IgD-negative memory B cell (primary cell): Measurements from ENCODE around the gene TUBAL3. TPM values are rescaled to one million over a fixed set of nuclear protein-coding genes. Genes with fewer than 3 reads are reported as not detected.
A peak's percentile ranks its signal among the peaks of the same experiment; 100 is the strongest.
"Not testable (repeated sequence)": the region's sequence is repeated elsewhere in the genome, so short reads cannot be mapped to it uniquely, and the experiment has no call there.

ENCODE experiments used
- H3K27ac Mint-ChIP-seq, 3 donors: one replicate each; pipeline ENCODE4 v1.8.0; 2020 to 2022; ENCODE audit warnings: mild to moderate bottlenecking in 3 of 3, mixed read lengths in 3 of 3, moderate library complexity in 1 of 3
- H3K27me3 Mint-ChIP-seq: one replicate; pipeline ENCODE4 v1.8.0; 2021; ENCODE audit warnings: mixed read lengths
- H3K36me3 Mint-ChIP-seq: one replicate; pipeline ENCODE4 v1.8.0; 2020; ENCODE audit warnings: mild to moderate bottlenecking, mixed read lengths
- H3K4me1 Mint-ChIP-seq, 3 donors: one replicate each; pipeline ENCODE4 v1.8.0; 2020 to 2022; ENCODE audit warnings: mixed read lengths in 3 of 3, mild to moderate bottlenecking in 1 of 3
- H3K4me3 Mint-ChIP-seq, 4 donors: one replicate each; pipeline ENCODE4 v1.8.0; 2020 to 2022; ENCODE audit warnings: mild to moderate bottlenecking in 4 of 4, mixed read lengths in 4 of 4, moderate library complexity in 3 of 4
- H3K9me3 Mint-ChIP-seq, 3 donors: one replicate each; pipeline ENCODE4 v1.8.0; 2020 to 2021; ENCODE audit warnings: mixed read lengths in 3 of 3, mild to moderate bottlenecking in 1 of 3
- polyA plus RNA-seq: library from polyadenylated mRNA; unstranded; fragments of 300-500 nt; fragmentation: Illumina TruSeq; gene quantifications from one replicate; pipeline ENCODE4 v1.2.3, GENCODE V29; 2021

The TUBAL3 gene
- polyA plus RNA-seq, 1 donor from 2014 or later: not detected

GRCh38 chr10:5410787-5411186, 6.2 kb upstream of the TUBAL3 start:
- peak overlapping the region in 1 of 4 donors; percentile 69 for H3K4me3 Mint-ChIP-seq
- H3K27me3 Mint-ChIP-seq, H3K9me3 Mint-ChIP-seq, H3K36me3 Mint-ChIP-seq, H3K27ac Mint-ChIP-seq, H3K4me1 Mint-ChIP-seq: not testable (repeated sequence)

- Mint-ChIP-seq H3K9me3 (peaks cover 0 to 6% (median 0%) of the 10 kb centered on the region in 3 donors), H3K27ac (no peak overlapping the region), H3K4me1 (no peaks in the 10 kb centered on the region), H3K27me3 (peaks cover 11% of the 10 kb centered on the region), H3K36me3 (no peaks in the 10 kb centered on the region), H3K4me3 (no peak overlapping the region)
Observed at GRCh38 chr10:5406918-5407317, 2.3 kb upstream of the TUBAL3 start.

GRCh38 chr10:5402798-5403197, 1.8 kb downstream of the TUBAL3 start:
- Mint-ChIP-seq H3K27me3 (peaks cover 8% of the 10 kb centered on the region), H3K27ac (no peak overlapping the region), H3K36me3 (no peaks in the 10 kb centered on the region), H3K9me3 (no peaks in the 10 kb centered on the region), H3K4me3 (no peak overlapping the region), H3K4me1 (no peaks in the 10 kb centered on the region)

GRCh38 chr10:5400468-5401240, 4.0 kb downstream of the TUBAL3 start:
- no peak overlapping the region for H3K27ac Mint-ChIP-seq
- H3K36me3 Mint-ChIP-seq: no peaks in the 10 kb centered on the region

GRCh38 chr10:5399332-5399731, 5.3 kb downstream of the TUBAL3 start:
- no peaks in the 10 kb centered on the region for H3K36me3 Mint-ChIP-seq
- H3K4me1 Mint-ChIP-seq: no peaks in the 10 kb centered on the region
- no peaks in the 10 kb centered on the region for H3K9me3 Mint-ChIP-seq
- no peak overlapping the region for H3K27ac Mint-ChIP-seq
- no peak overlapping the region for H3K4me3 Mint-ChIP-seq
- peaks cover 13% of the 10 kb centered on the region for H3K27me3 Mint-ChIP-seq

More at GRCh38 chr10:5400468-5401240, 4.0 kb downstream of the TUBAL3 start:
- Mint-ChIP-seq H3K27me3 (peaks cover 13% of the 10 kb centered on the region), H3K4me3 (no peak overlapping the region), H3K4me1 (no peaks in the 10 kb centered on the region), H3K9me3 (no peaks in the 10 kb centered on the region)

GRCh38 chr10:5396556-5397300, 7.9 kb downstream of the TUBAL3 start:
- peaks cover 10% of the 10 kb centered on the region for H3K27me3 Mint-ChIP-seq

GRCh38 chr10:5395168-5395567, 9.5 kb downstream of the TUBAL3 start:
- Mint-ChIP-seq H3K4me1 (no peaks in the 10 kb centered on the region), H3K27ac (no peak overlapping the region), H3K4me3 (no peak overlapping the region), H3K9me3 (peaks cover 0 to 21% (median 18%) of the 10 kb centered on the region in 3 donors), H3K27me3 (peaks cover 10% of the 10 kb centered on the region), H3K36me3 (no peaks in the 10 kb centered on the region)

More at GRCh38 chr10:5396556-5397300, 7.9 kb downstream of the TUBAL3 start:
- Mint-ChIP-seq H3K4me1 (no peaks in the 10 kb centered on the region), H3K9me3 (peaks cover 0 to 8% (median 6%) of the 10 kb centered on the region in 3 donors), H3K36me3 (no peaks in the 10 kb centered on the region), H3K27ac (no peak overlapping the region), H3K4me3 (no peak overlapping the region)

GRCh38 chr10:5393529-5393928, 11.1 kb downstream of the TUBAL3 start:
- Mint-ChIP-seq H3K36me3 (no peaks in the 10 kb centered on the region), H3K27ac (no peak overlapping the region), H3K9me3 (peaks cover 0 to 32% (median 20%) of the 10 kb centered on the region in 3 donors), H3K4me3 (no peak overlapping the region), H3K4me1 (no peaks in the 10 kb centered on the region), H3K27me3 (peaks cover 6% of the 10 kb centered on the region)

- Mint-ChIP-seq H3K27ac (no peak overlapping the region), H3K4me1 (no peaks in the 10 kb centered on the region), H3K9me3 (peaks cover 3 to 37% (median 20%) of the 10 kb centered on the region in 3 donors), H3K36me3 (peaks cover 3% of the 10 kb centered on the region), H3K27me3 (peaks cover 1% of the 10 kb centered on the region), H3K4me3 (peak overlapping the region in 1 of 4 donors; percentile 35)
Observed at GRCh38 chr10:5391790-5392189, 12.8 kb downstream of the TUBAL3 start.

- Mint-ChIP-seq H3K27ac (no peak overlapping the region), H3K4me3 (no peak overlapping the region), H3K4me1 (no peaks in the 10 kb centered on the region), H3K9me3 (peaks cover 3 to 37% (median 22%) of the 10 kb centered on the region in 3 donors), H3K36me3 (peaks cover 3% of the 10 kb centered on the region), H3K27me3 (peaks cover 1% of the 10 kb centered on the region)
Observed at GRCh38 chr10:5390607-5391205, 13.9 kb downstream of the TUBAL3 start.

- Mint-ChIP-seq H3K27me3 (peaks cover 1% of the 10 kb centered on the region), H3K4me1 (no peaks in the 10 kb centered on the region), H3K9me3 (peaks cover 3 to 31% (median 19%) of the 10 kb centered on the region in 3 donors), H3K36me3 (peaks cover 3% of the 10 kb centered on the region), H3K27ac (no peak overlapping the region), H3K4me3 (no peak overlapping the region)
Observed at GRCh38 chr10:5387169-5387568, 17.5 kb downstream of the TUBAL3 start.

GRCh38 chr10:5385224-5385623, 19.4 kb downstream of the TUBAL3 start:
- H3K4me1 Mint-ChIP-seq: no peaks in the 10 kb centered on the region
- peaks cover 1% of the 10 kb centered on the region for H3K27me3 Mint-ChIP-seq
- H3K4me3 Mint-ChIP-seq: no peak overlapping the region
- H3K9me3 Mint-ChIP-seq: peaks cover 3 to 17% (median 4%) of the 10 kb centered on the region in 3 donors
- H3K36me3 Mint-ChIP-seq: peaks cover 3% of the 10 kb centered on the region
- peak overlapping the region in 1 of 3 donors; percentile 86 for H3K27ac Mint-ChIP-seq

GRCh38 chr10:5381187-5381586, 23.4 kb downstream of the TUBAL3 start:
- no peak overlapping the region for H3K4me3 Mint-ChIP-seq
- H3K27me3 Mint-ChIP-seq: peaks cover 3% of the 10 kb centered on the region
- H3K4me1 Mint-ChIP-seq: no peaks in the 10 kb centered on the region
- no peaks in the 10 kb centered on the region for H3K36me3 Mint-ChIP-seq
- peaks cover 0 to 6% (median 0%) of the 10 kb centered on the region in 3 donors for H3K9me3 Mint-ChIP-seq
- H3K27ac Mint-ChIP-seq: no peak overlapping the region

GRCh38 chr10:5380395-5380794, 24.2 kb downstream of the TUBAL3 start:
- H3K36me3 Mint-ChIP-seq, H3K9me3 Mint-ChIP-seq, H3K4me3 Mint-ChIP-seq, H3K27ac Mint-ChIP-seq, H3K27me3 Mint-ChIP-seq, H3K4me1 Mint-ChIP-seq: not testable (repeated sequence)

GRCh38 chr10:5379202-5379601, 25.4 kb downstream of the TUBAL3 start:
- not testable (repeated sequence) for H3K27ac Mint-ChIP-seq, H3K4me3 Mint-ChIP-seq, H3K36me3 Mint-ChIP-seq, H3K4me1 Mint-ChIP-seq, H3K27me3 Mint-ChIP-seq, H3K9me3 Mint-ChIP-seq
